Measurements from ENCODE around the gene PCDH15. TPM values are rescaled to one million over a fixed set of nuclear protein-coding genes. Genes with fewer than 3 reads are reported as not detected.

The PCDH15 gene
- total RNA-seq, 4 donors from 2014 or later: not detected

DNA sequence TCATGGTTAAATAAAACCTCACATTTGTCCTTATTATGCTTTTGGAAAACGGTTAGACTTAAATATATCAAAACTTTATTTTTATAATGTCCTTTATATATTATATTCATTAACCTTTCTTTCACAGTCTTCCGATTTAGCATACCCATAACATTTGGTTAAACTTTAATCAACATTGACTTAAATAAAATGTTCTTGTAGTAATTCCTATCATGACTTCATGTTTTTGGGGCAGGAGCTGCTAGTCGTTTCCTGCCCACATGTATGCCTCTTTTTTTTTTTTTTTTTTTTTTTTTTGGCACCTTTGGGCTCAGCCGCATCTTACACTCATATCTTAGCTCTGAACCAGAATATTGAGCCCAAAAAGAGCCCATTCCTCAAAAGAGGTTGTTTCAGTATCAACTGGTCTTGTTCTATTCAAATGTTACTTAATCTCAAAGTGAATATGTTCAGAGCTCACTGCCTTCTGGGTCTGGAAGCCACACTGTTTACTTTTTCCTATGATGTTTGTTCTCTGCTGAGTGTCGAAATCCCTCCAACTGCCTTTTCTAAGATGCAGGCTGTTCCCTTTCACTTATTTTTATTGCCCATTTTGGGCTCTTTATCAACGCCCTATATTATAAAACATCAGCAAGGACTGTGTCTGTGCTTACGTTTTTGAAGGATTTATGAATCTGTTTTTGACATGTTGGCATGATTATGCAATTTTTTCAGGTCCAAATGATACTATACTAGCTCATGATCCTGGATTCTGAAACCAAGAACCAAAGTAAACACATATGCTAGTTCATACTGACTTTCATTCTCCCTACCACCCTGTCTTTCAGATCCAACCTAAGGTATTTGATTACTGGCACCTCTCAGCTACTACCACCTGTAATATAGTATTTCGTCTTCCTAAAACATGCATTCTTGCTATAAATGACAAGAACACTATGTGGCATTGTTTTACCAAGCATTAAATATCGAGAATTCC, 914.4 kb downstream of the PCDH15 start:
- DNase-seq: no peak
- H3K4me1 ChIP-seq: no peaks in the 10 kb centered on the region
- no peak overlapping the region for H3K4me3 ChIP-seq
- H3K36me3 ChIP-seq: no peaks in the 10 kb centered on the region
- no peak overlapping the region for H3K27ac ChIP-seq
- H3K9me3 ChIP-seq: no peaks in the 10 kb centered on the region
- TF ChIP-seq, protein P1, sequence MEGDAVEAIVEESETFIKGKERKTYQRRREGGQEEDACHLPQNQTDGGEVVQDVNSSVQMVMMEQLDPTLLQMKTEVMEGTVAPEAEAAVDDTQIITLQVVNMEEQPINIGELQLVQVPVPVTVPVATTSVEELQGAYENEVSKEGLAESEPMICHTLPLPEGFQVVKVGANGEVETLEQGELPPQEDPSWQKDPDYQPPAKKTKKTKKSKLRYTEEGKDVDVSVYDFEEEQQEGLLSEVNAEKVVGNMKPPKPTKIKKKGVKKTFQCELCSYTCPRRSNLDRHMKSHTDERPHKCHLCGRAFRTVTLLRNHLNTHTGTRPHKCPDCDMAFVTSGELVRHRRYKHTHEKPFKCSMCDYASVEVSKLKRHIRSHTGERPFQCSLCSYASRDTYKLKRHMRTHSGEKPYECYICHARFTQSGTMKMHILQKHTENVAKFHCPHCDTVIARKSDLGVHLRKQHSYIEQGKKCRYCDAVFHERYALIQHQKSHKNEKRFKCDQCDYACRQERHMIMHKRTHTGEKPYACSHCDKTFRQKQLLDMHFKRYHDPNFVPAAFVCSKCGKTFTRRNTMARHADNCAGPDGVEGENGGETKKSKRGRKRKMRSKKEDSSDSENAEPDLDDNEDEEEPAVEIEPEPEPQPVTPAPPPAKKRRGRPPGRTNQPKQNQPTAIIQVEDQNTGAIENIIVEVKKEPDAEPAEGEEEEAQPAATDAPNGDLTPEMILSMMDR (IDR thresholded peaks at IDR 0.05): no peak
- no peak for TF ChIP-seq POLR2A (IDR thresholded peaks at IDR 0.05)
- H3K27me3 ChIP-seq: no peaks in the 10 kb centered on the region

DNA sequence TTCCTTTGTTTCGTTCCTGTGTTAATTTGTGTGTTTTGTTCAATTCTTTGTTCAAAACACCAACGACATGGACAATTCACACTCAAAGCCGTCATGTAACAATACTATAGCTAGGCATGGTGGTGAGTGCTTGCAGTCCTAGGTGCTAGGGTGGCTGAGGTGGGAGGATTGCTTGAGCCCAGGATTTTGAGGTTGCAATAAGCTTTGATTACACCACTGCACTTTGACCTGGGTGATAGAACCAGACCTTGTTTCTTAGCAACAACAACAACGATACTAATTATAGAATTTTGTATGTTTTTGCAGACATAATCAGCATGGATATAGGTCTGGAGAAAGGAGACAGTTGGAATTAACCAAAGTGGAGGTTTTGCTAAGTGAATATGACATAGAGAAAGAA, 936.2 kb downstream of the PCDH15 start:
- H3K4me1 ChIP-seq: no peaks in the 10 kb centered on the region
- no peak overlapping the region for H3K27ac ChIP-seq
- no peak for TF ChIP-seq POLR2A (IDR thresholded peaks at IDR 0.05)
- TF ChIP-seq, protein P1 (IDR thresholded peaks at IDR 0.05): no peak
- no peak overlapping the region for H3K4me3 ChIP-seq
- H3K27me3 ChIP-seq: no peaks in the 10 kb centered on the region
- no peaks in the 10 kb centered on the region for H3K36me3 ChIP-seq
- DNase-seq: no peak
- no peaks in the 10 kb centered on the region for H3K9me3 ChIP-seq

- TF ChIP-seq, protein P1 (IDR thresholded peaks at IDR 0.05): no peak
- TF ChIP-seq POLR2A (IDR thresholded peaks at IDR 0.05): no peak
- no peaks in the 10 kb centered on the region for H3K9me3 ChIP-seq
- no peaks in the 10 kb centered on the region for H3K4me1 ChIP-seq
- no peaks in the 10 kb centered on the region for H3K27me3 ChIP-seq
- no peaks in the 10 kb centered on the region for H3K36me3 ChIP-seq
- no peak overlapping the region for H3K27ac ChIP-seq
- no peak overlapping the region for H3K4me3 ChIP-seq
- no peak for DNase-seq
These were observed 948.4 kb downstream of the PCDH15 start for GRCh38 chr10:53852450-53853175.

- Histone ChIP-seq H3K36me3 (no peaks in the 10 kb centered on the region), H3K4me1 (no peaks in the 10 kb centered on the region), H3K4me3 (no peak overlapping the region), H3K27ac (no peak overlapping the region), H3K27me3 (no peaks in the 10 kb centered on the region), H3K9me3 (no peaks in the 10 kb centered on the region)
- TF ChIP-seq, protein P1 (IDR thresholded peaks at IDR 0.05): no peak
- no peak for TF ChIP-seq POLR2A (IDR thresholded peaks at IDR 0.05)
- DNase-seq: no peak
These were observed 954.2 kb downstream of the PCDH15 start for GRCh38 chr10:53846809-53847208.

DNA sequence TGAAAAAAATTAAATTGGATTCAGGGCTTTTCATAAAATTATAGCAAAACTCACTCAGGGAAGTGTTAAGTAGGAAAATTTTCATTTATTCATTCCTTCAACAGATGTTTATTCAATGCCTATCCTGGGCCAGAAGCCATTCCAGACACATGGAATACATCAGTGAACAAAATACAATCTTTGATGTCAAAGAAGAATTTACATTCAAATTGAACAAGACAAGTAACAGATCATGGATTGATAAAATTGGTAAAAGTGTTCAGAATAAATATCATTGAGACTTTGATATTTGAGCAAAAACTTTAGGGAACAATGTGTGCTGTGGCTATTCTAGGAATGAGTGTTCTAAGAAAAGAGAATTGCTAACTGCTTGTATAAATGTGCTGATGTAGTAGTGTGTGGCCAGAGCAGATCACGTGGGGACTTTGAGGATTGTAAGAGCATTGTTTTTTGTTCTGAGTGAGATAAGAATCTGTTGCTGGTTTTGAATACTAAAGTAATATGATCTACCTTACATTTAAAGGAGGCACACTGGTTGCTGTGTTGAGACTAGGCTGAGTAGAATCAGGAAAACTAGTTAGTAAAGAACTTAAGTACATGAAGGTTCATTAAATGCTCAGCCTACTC, 957.2 kb downstream of the PCDH15 start:
- no peak for TF ChIP-seq POLR2A (IDR thresholded peaks at IDR 0.05)
- TF ChIP-seq, protein P1 (IDR thresholded peaks at IDR 0.05): no peak
- Histone ChIP-seq H3K36me3 (no peaks in the 10 kb centered on the region), H3K9me3 (no peaks in the 10 kb centered on the region), H3K4me3 (no peak overlapping the region), H3K27ac (no peak overlapping the region), H3K27me3 (no peaks in the 10 kb centered on the region), H3K4me1 (no peaks in the 10 kb centered on the region)
- DNase-seq: no peak
